ENCODE measurements around the gene WDR81.

GRCh38 chr17:1764284-1764683, 39.8 kb downstream of the WDR81 start:
- TF ChIP-seq CTCF (IDR thresholded peaks at IDR 0.05) (no peak), POLR2A (IDR thresholded peaks at IDR 0.05) (no peak)

Measured in testis (tissue), 2 donors.